Erythroblast (primary cell): ENCODE results near the gene DPH2.

Experiments used
- GATA1 ChIP-seq: IDR thresholded peaks from 2 replicates; pipeline ENCODE4 v1.6.1; 2011; ENCODE audit warnings: low read depth, mild to moderate bottlenecking, control low read depth, low read length, moderate library complexity
- POLR2A ChIP-seq: IDR thresholded peaks from 2 replicates; pipeline ENCODE4 v1.6.1; 2011; ENCODE audit warnings: mild to moderate bottlenecking, low read length

GRCh38 chr1:44008259-44008658 lies 38.4 kb downstream of the DPH2 start:
- no peak for TF ChIP-seq POLR2A
- TF ChIP-seq GATA1: no peak
